SK-N-SH (cell line): ENCODE results near the gene WDR81. TPM values are rescaled to one million over a fixed set of nuclear protein-coding genes. Genes with fewer than 3 reads are reported as not detected.

Experiments
- CTCF ChIA-PET: fragments of 300-600, 350-600 bp; formaldehyde crosslinking; extraction: SDS; loops from one replicate; lab custom pipeline; 2021; lab: Yijun Ruan, JAX
- POLR2A ChIA-PET: fragments of 350-600 bp; sonication (Branson Sonifier 250); formaldehyde crosslinking; extraction: SDS; loops from one replicate; lab custom pipeline; 2020; ENCODE audit warnings: antibody characterized with exemption, inconsistent platforms; lab: Yijun Ruan, JAX
- DNase-seq: peaks from one replicate; pipeline ENCODE4 v3.0.0; 2012
- H2AFZ ChIP-seq: fragments of 200-600 bp; sonication (generic); 2 replicates; pipeline ENCODE4 v1.8.1; 2016; ENCODE audit warnings: antibody characterized with exemption, mild to moderate bottlenecking, low read depth
- H3F3A ChIP-seq: fragments of 200-600 bp; sonication (generic); replicated peaks from 2 replicates; pipeline ENCODE3; 2016; ENCODE audit warnings: antibody characterized with exemption, mild to moderate bottlenecking; ENCODE audit not compliant: insufficient read depth
- H3K27ac ChIP-seq, 2 experiments: fragments of 200-500 bp in 1 of 2; fragments of 200-600 bp in 1 of 2; sonication (Bioruptor generic) in 1 of 2; sonication (generic), shearing (Covaris generic) in 1 of 2; 2 replicates each; pipeline versions ENCODE4 v1.5.1 to v1.6.1; 2014 to 2016; ENCODE audit warnings: low read depth in 2 of 2, inconsistent platforms in 1 of 2, low read length in 1 of 2, mild to moderate bottlenecking in 1 of 2, mixed read lengths in 1 of 2
- H3K27me3 ChIP-seq: fragments of 200-600 bp; sonication (generic), shearing (Covaris generic); 2 replicates; pipeline ENCODE4 v1.6.1; 2016; ENCODE audit warnings: mixed run types; ENCODE audit not compliant: insufficient read depth
- H3K36me3 ChIP-seq, 2 experiments: fragments of 200-500 bp in 1 of 2; fragments of 200-600 bp in 1 of 2; sonication (Bioruptor generic) in 1 of 2; sonication (generic) in 1 of 2; replicated peaks in 1 of 2; 2 replicates each; pipeline versions ENCODE3 to v1.5.1; 2014 to 2016; ENCODE audit warnings: low read length in 1 of 2, mild to moderate bottlenecking in 1 of 2; ENCODE audit not compliant: insufficient read depth in 2 of 2, control insufficient read depth in 1 of 2
- H3K4me1 ChIP-seq, 2 experiments: fragments of 200-500 bp in 1 of 2; fragments of 200-600 bp in 1 of 2; sonication (Bioruptor generic) in 1 of 2; sonication (generic), shearing (Covaris generic) in 1 of 2; 2 replicates each; pipeline versions ENCODE4 v1.5.1 to v1.6.1; 2014 to 2016; ENCODE audit warnings: low read depth in 1 of 2, low read length in 1 of 2, mixed run types in 1 of 2; ENCODE audit not compliant: insufficient read depth in 2 of 2, control insufficient read depth in 1 of 2
- H3K4me2 ChIP-seq: fragments of 200-600 bp; sonication (generic), shearing (Covaris generic); 2 replicates; pipeline ENCODE4 v1.6.1; 2017; ENCODE audit warnings: mixed run types
- H3K4me3 ChIP-seq, 2 experiments: fragments of 200-500 bp in 1 of 2; fragments of 200-600 bp in 1 of 2; sonication (Bioruptor generic) in 1 of 2; sonication (generic), shearing (Covaris generic) in 1 of 2; 2 replicates each; pipeline versions ENCODE4 v1.5.1 to v1.8.1; 2014 to 2016; ENCODE audit warnings: low read depth in 2 of 2, inconsistent platforms in 1 of 2, low read length in 1 of 2, mild to moderate bottlenecking in 1 of 2, mixed read lengths in 1 of 2, moderate library complexity in 1 of 2
- H3K79me2 ChIP-seq: fragments of 200-600 bp; sonication (generic); 2 replicates; pipeline ENCODE4 v1.8.1; 2017; ENCODE audit warnings: mild to moderate bottlenecking; ENCODE audit not compliant: insufficient read depth
- H3K9ac ChIP-seq: fragments of 200-600 bp; sonication (generic); 2 replicates; pipeline ENCODE4 v1.6.1; 2017; ENCODE audit warnings: mixed run types
- H3K9me2 ChIP-seq: fragments of 200-600 bp; sonication (generic); 2 replicates; pipeline ENCODE4 v1.6.1; 2017; ENCODE audit warnings: mixed run types
- H3K9me3 ChIP-seq: fragments of 200-600 bp; sonication (generic); 2 replicates; pipeline ENCODE4 v1.6.1; 2017; ENCODE audit warnings: mixed run types, mild to moderate bottlenecking, moderate library complexity
- H4K20me1 ChIP-seq: fragments of 200-600 bp; sonication (generic); 2 replicates; pipeline ENCODE4 v1.6.1; 2017; ENCODE audit warnings: mild to moderate bottlenecking, mixed run types; ENCODE audit not compliant: insufficient read depth
- CHD2 ChIP-seq: fragments of 150-350 bp; IDR thresholded peaks from 2 replicates; pipeline ENCODE4 v1.6.1; 2018; ENCODE audit warnings: low read length; ENCODE audit not compliant: partially characterized antibody
- ELF1 ChIP-seq: IDR thresholded peaks from 2 replicates; pipeline ENCODE4 v1.4.0; 2012
- EP300 ChIP-seq, 2 experiments: IDR thresholded peaks; 2 replicates each; pipeline versions ENCODE4 v1.4.0 to v1.6.1; 2012; ENCODE audit warnings: borderline replicate concordance in 1 of 2, low read depth in 1 of 2, low read length in 1 of 2
- EZH2phosphoT487 ChIP-seq: fragments of 200-600 bp; sonication (generic); IDR thresholded peaks from 2 replicates; pipeline ENCODE4 v1.6.1; 2017; ENCODE audit warnings: low read depth, mixed run types, mild to moderate bottlenecking, antibody characterized with exemption, moderate library complexity, borderline replicate concordance
- FOSL2 ChIP-seq: IDR thresholded peaks from 2 replicates; pipeline ENCODE4 v1.4.0; 2012; ENCODE audit warnings: low read depth, mild to moderate bottlenecking, moderate library complexity, borderline replicate concordance
- GATA2 ChIP-seq: sonication (generic); formaldehyde crosslinking; IDR thresholded peaks from 2 replicates; pipeline ENCODE4 v1.5.0; 2020; ENCODE audit warnings: mild to moderate bottlenecking, missing genetic modification reagents
- RAD21 ChIP-seq: IDR thresholded peaks from 2 replicates; pipeline ENCODE4 v1.6.1; 2012; ENCODE audit warnings: mild to moderate bottlenecking, low read length
- RCOR1 ChIP-seq: fragments of 150-350 bp; IDR thresholded peaks from 2 replicates; pipeline ENCODE4 v1.6.1; 2017; ENCODE audit warnings: antibody characterized with exemption, low read length
- SIN3A ChIP-seq: IDR thresholded peaks from 2 replicates; pipeline ENCODE4 v1.6.1; 2012; ENCODE audit warnings: low read depth, mild to moderate bottlenecking, low read length, moderate library complexity, borderline replicate concordance
- WGBS: methylation state at CpG from one replicate; pipeline ENCODE4 v1.1.6; 2017; ENCODE audit warnings: low lambda C conversion rate; 5-methylcytosine and 5-hydroxymethylcytosine counted together
- polyA plus RNA-seq, 3 experiments: library from polyadenylated mRNA; depleted of rRNA; stranded (reverse); fragments of >200 nt; gene quantifications; 2 replicates each; pipeline ENCODE4 v1.2.3, GENCODE V29; 2012
- TF ChIP-seq, protein P1 (sequence below): fragments of 200-600 bp; sonication (generic); IDR thresholded peaks from 2 replicates; pipeline ENCODE4 v1.6.1; 2017; ENCODE audit warnings: antibody characterized with exemption, mild to moderate bottlenecking, moderate library complexity
- TF ChIP-seq, protein P2 (sequence below): IDR thresholded peaks from 2 replicates; pipeline ENCODE4 v1.4.0; 2012; ENCODE audit warnings: low read depth, borderline replicate concordance

The WDR81 gene
- polyA plus RNA-seq, 1 of the 3 experiments (the other 2 are of a cell fraction) = 9.3 TPM

DNA sequence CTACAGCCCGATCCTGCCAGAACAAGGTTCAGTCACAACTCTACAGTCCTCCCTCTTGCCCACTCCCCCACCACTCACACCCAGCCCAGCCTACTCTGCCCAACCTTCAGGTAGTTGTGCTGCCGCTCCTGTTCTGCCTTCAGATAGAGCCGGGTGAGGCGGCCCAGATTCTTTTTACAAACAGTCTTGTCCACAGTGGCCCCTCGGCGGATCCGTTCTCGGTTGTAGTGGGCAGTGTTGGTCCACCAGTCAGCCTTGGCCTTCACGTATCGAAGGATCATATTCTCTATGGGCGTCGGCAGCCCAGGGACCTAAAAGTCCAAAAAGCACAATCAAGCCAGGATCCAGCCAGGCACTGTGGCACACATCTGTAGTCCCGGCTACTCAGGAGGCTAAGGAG lies 48.1 kb upstream of the WDR81 start (continued):
- TF ChIP-seq, protein P1, sequence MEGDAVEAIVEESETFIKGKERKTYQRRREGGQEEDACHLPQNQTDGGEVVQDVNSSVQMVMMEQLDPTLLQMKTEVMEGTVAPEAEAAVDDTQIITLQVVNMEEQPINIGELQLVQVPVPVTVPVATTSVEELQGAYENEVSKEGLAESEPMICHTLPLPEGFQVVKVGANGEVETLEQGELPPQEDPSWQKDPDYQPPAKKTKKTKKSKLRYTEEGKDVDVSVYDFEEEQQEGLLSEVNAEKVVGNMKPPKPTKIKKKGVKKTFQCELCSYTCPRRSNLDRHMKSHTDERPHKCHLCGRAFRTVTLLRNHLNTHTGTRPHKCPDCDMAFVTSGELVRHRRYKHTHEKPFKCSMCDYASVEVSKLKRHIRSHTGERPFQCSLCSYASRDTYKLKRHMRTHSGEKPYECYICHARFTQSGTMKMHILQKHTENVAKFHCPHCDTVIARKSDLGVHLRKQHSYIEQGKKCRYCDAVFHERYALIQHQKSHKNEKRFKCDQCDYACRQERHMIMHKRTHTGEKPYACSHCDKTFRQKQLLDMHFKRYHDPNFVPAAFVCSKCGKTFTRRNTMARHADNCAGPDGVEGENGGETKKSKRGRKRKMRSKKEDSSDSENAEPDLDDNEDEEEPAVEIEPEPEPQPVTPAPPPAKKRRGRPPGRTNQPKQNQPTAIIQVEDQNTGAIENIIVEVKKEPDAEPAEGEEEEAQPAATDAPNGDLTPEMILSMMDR = no peak
- no peak for TF ChIP-seq RCOR1
- TF ChIP-seq CHD2 = no peak

DNA sequence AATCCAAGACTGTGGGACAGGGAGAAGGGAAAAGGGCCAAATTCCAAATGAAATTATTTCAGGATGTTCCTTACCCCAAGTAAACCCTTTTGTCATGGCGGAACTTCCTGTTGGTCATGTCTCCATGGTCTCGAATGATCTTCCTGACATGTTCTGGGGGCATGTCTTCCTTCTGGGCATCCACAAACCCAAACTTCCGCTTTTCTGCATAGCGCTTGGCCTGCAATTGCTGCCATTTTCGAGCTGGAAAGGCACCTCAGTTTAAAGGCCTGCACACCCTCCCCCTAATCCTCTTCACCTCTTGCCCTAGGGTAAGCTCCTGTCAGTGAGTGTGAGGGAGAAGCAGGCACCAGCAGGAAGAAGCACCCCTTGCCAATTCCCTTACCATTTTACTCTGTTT lies 41.0 kb upstream of the WDR81 start:
- no peaks in the 10 kb centered on the region for H3K27me3 ChIP-seq
- peaks cover 4 to 9% of the 10 kb centered on the region in 2 experiments; a peak in 2 of 4 replicates for H3K4me1 ChIP-seq
- 70% methylated on average over 5 of the region's 5 CpGs for WGBS
- H3K4me3 ChIP-seq = peak overlapping the region; percentile 74 to 87
- POLR2A ChIA-PET = interaction anchor here (0.8 to 1.5 kb wide), 2 partner anchors 13 to 33 kb away, joined by 3 to 10 read pairs; no protein-coding TSS in a partner anchor
- H4K20me1 ChIP-seq = peaks cover 29% of the 10 kb centered on the region
- H3K9me2 ChIP-seq = no peaks in the 10 kb centered on the region
- H3K79me2 ChIP-seq = peaks cover 49% of the 10 kb centered on the region
- H3K9me3 ChIP-seq = no peaks in the 10 kb centered on the region
- peak overlapping the region in 1 of 2 experiments; percentile 85; a peak in 1 of 4 replicates for H3K27ac ChIP-seq
- TF ChIP-seq FOSL2 = no peak
- TF ChIP-seq, protein P2, sequence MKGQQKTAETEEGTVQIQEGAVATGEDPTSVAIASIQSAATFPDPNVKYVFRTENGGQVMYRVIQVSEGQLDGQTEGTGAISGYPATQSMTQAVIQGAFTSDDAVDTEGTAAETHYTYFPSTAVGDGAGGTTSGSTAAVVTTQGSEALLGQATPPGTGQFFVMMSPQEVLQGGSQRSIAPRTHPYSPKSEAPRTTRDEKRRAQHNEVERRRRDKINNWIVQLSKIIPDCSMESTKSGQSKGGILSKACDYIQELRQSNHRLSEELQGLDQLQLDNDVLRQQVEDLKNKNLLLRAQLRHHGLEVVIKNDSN = no peak
- no peak for TF ChIP-seq GATA2 (CRISPR knock-in tag)
- TF ChIP-seq EP300 (IDR thresholded peaks at IDR 0.05; ENCODE audit: borderline replicate concordance in 1 of 2, low read depth in 1 of 2, low read length in 1 of 2) = no peak
- no peak for TF ChIP-seq RAD21
- no peak for TF ChIP-seq ELF1
- TF ChIP-seq SIN3A = no peak
- TF ChIP-seq EZH2phosphoT487 = no peak
- H3F3A ChIP-seq = no peaks in the 10 kb centered on the region
- H3K4me2 ChIP-seq = peak overlapping the region; percentile 97
- CTCF ChIA-PET = interaction anchor here (1.0 to 7.8 kb wide), 6 partner anchors 10 to 109 kb away, joined by 3 to 56 read pairs (median 5); partner anchors contain the start of gene RILP
- no peak for DNase-seq
- peaks cover 44 to 47% of the 10 kb centered on the region in 2 experiments for H3K36me3 ChIP-seq
- no peak overlapping the region for H2AFZ ChIP-seq
- H3K9ac ChIP-seq = peak overlapping the region; percentile 89
